Measurements from ENCODE around the gene ZSCAN1. TPM values are rescaled to one million over a fixed set of nuclear protein-coding genes. Genes with fewer than 3 reads are reported as not detected.
"Not testable (repeated sequence)": the region's sequence is repeated elsewhere in the genome, so short reads cannot be mapped to it uniquely, and the experiment has no call there.

ZSCAN1 gene
- total RNA-seq = not detected

- Mint-ChIP-seq H3K36me3 (ENCODE audit: insufficient read depth in 2 of 2) (peaks cover 22 to 29% of the 10 kb centered on the region in 2 donors), H3K4me1 (ENCODE audit: low read depth) (no peaks in the 10 kb centered on the region), H3K27me3 (ENCODE audit: low read depth) (peaks cover 9% of the 10 kb centered on the region), H3K4me3 (peak within 1 kb of the TSS; percentile 23 to 37), H3K27ac (no peak within 1 kb of the TSS), H3K9me3 (peaks cover 15 to 26% of the 10 kb centered on the region in 2 donors)
- peak; percentile 56 to 64 for DNase-seq
- peak; percentile 78 for ATAC-seq (replicated peaks in 1 of 2)
These were observed at the start of gene ZSCAN1 for GRCh38 chr19:58033741-58034476. Gene ZSCAN1 (plus strand): TSS chr19:58034025. CDS start chr19:58037837, 3,812 bp downstream.

- DNase-seq (no peak), ATAC-seq (replicated peaks in 1 of 2) (no peak)
- no peak overlapping the region for H3K27ac Mint-ChIP-seq
- H3K4me3 Mint-ChIP-seq = no peak overlapping the region
- no peaks in the 10 kb centered on the region for H3K27me3 Mint-ChIP-seq (ENCODE audit: low read depth)
- peaks cover 22 to 35% of the 10 kb centered on the region in 2 donors for H3K9me3 Mint-ChIP-seq
- H3K4me1 Mint-ChIP-seq (ENCODE audit: low read depth) = no peaks in the 10 kb centered on the region
- H3K36me3 Mint-ChIP-seq (ENCODE audit: insufficient read depth in 2 of 2) = peaks cover 51 to 72% of the 10 kb centered on the region in 2 donors
These were observed 41.0 kb upstream of the ZSCAN1 start for GRCh38 chr19:57992841-57993240.

GRCh38 chr19:58000677-58001076 lies 33.1 kb upstream of the ZSCAN1 start:
- peak overlapping the region; percentile 85 for H3K27ac Mint-ChIP-seq

GRCh38 chr19:58001895-58002369 lies 31.9 kb upstream of the ZSCAN1 start:
- peaks cover 21 to 32% of the 10 kb centered on the region in 2 donors for H3K9me3 Mint-ChIP-seq
- peaks cover 37% of the 10 kb centered on the region for H3K4me1 Mint-ChIP-seq (ENCODE audit: low read depth)
- peak overlapping the region; percentile 89 to 95 for H3K4me3 Mint-ChIP-seq
- H3K27ac Mint-ChIP-seq = peak overlapping the region; percentile 85
- ATAC-seq (replicated peaks in 1 of 2) (peak; percentile 4 to 15), DNase-seq (peak in 1 of 2 donors; percentile 16)
- no peaks in the 10 kb centered on the region for H3K27me3 Mint-ChIP-seq (ENCODE audit: low read depth)
- peaks cover 54 to 87% of the 10 kb centered on the region in 2 donors for H3K36me3 Mint-ChIP-seq (ENCODE audit: insufficient read depth in 2 of 2)

More at GRCh38 chr19:58000677-58001076, 33.1 kb upstream of the ZSCAN1 start:
- Mint-ChIP-seq H3K36me3 (ENCODE audit: insufficient read depth in 2 of 2) (peaks cover 49 to 85% of the 10 kb centered on the region in 2 donors), H3K27me3 (ENCODE audit: low read depth) (no peaks in the 10 kb centered on the region), H3K9me3 (peaks cover 19 to 30% of the 10 kb centered on the region in 2 donors), H3K4me1 (ENCODE audit: low read depth) (peaks cover 37% of the 10 kb centered on the region), H3K4me3 (peak overlapping the region; percentile 89 to 95)
- no peak for DNase-seq
- ATAC-seq (replicated peaks in 1 of 2) = no peak

DNA sequence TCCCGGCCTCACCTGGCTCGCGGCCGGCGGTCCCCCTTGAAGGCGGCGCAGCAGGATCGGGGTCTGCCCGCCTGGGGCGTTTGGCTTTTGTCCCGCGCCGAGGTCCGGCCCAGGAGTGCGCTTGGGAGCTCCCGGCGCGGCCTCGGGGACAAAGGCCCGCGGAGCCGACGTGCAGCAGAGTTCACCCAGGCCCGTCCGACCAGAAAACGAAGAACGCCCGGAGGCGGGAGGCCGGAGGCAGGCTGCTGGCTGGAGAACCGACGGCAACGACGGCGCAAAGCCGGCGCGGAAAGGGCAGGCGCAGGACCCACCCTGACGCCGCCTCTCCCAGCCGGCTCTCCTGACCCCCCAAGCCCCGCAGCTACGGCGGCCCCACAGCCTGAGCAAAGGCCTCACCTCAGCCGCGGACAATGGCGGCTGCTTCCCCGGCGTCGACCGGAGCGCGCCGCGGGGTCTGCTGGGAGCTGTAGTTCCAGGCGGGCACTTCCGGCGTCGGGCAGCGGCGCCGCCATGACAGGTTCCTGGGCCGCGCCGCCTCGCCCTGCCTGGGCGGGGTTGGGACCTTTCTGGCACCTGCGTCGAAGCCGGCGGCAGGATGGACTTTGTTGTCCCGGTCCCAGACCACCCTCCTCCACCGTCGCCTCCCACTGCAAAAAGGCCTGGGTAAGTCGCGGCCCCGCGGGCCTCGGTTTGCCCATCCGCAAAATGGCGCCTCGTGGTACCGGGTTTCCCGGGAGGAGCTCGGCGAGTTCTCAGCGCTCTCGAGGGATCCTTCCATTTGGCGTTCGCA lies 31.2 kb upstream of the ZSCAN1 start, which contains the start of gene ZNF606:
TSS of gene ZNF606 (minus strand) at position 437 of the 790 bp plus-strand sequence. CDS start 1,501 bp downstream, outside the sequence.
- Mint-ChIP-seq H3K4me1 (ENCODE audit: low read depth) (peaks cover 37% of the 10 kb centered on the region), H3K4me3 (peak within 1 kb of the TSS; percentile 89 to 95), H3K27ac (peak within 1 kb of the TSS; percentile 89), H3K9me3 (peaks cover 24 to 36% of the 10 kb centered on the region in 2 donors), H3K27me3 (ENCODE audit: low read depth) (no peaks in the 10 kb centered on the region), H3K36me3 (ENCODE audit: insufficient read depth in 2 of 2) (peaks cover 59 to 86% of the 10 kb centered on the region in 2 donors)
- peak; percentile 99 for ATAC-seq (replicated peaks in 1 of 2)
- peak; percentile 88 to 90 for DNase-seq

GRCh38 chr19:58003174-58003828 lies 30.5 kb upstream of the ZSCAN1 start:
- peak overlapping the region; percentile 89 to 95 for H3K4me3 Mint-ChIP-seq
- H3K36me3 Mint-ChIP-seq (ENCODE audit: insufficient read depth in 2 of 2) = peaks cover 61 to 84% of the 10 kb centered on the region in 2 donors
- peaks cover 24 to 39% of the 10 kb centered on the region in 2 donors for H3K9me3 Mint-ChIP-seq
- H3K27ac Mint-ChIP-seq = peak overlapping the region; percentile 89
- DNase-seq (no peak), ATAC-seq (replicated peaks in 1 of 2) (no peak)
- peaks cover 37% of the 10 kb centered on the region for H3K4me1 Mint-ChIP-seq (ENCODE audit: low read depth)
- H3K27me3 Mint-ChIP-seq (ENCODE audit: low read depth) = no peaks in the 10 kb centered on the region

- peaks cover 18 to 28% of the 10 kb centered on the region in 2 donors for H3K9me3 Mint-ChIP-seq
- no peak for ATAC-seq (replicated peaks in 1 of 2)
These were observed 26.5 kb upstream of the ZSCAN1 start for GRCh38 chr19:58007285-58007684.

DNA sequence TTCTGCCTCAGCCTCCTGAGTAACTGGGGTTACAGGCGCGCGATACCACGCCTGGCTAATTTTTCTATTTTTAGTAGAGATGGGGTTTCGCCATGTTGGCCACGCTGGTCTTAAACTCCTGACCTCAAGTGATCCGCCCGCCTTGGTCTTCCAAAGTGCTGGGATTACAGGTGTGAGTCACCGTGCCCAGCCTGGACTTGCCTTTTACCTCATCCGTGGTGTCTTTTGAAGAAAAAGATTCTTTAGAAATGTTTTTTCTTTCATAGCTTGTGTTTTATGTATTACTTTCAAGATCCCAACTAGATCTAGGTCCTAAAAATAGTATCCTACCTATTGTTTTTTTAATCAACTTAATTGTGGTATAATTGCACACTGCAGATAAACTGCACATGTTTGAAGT lies 24.9 kb upstream of the ZSCAN1 start:
- Mint-ChIP-seq H3K4me3 (peak overlapping the region; percentile 79 to 81), H3K4me1 (ENCODE audit: low read depth) (peaks cover 19% of the 10 kb centered on the region), H3K36me3 (ENCODE audit: insufficient read depth in 2 of 2) (peaks cover 43 to 67% of the 10 kb centered on the region in 2 donors), H3K9me3 (peaks cover 21 to 36% of the 10 kb centered on the region in 2 donors)
- ATAC-seq (replicated peaks in 1 of 2); DNase-seq; H3K27ac Mint-ChIP-seq; H3K27me3 Mint-ChIP-seq (ENCODE audit: low read depth): not testable (repeated sequence)

More at GRCh38 chr19:58007285-58007684, 26.5 kb upstream of the ZSCAN1 start:
- Mint-ChIP-seq H3K4me3 (peak overlapping the region in 1 of 2 donors; percentile 10), H3K36me3 (ENCODE audit: insufficient read depth in 2 of 2) (peaks cover 45 to 68% of the 10 kb centered on the region in 2 donors), H3K27ac (no peak overlapping the region), H3K27me3 (ENCODE audit: low read depth) (no peaks in the 10 kb centered on the region), H3K4me1 (ENCODE audit: low read depth) (peaks cover 29% of the 10 kb centered on the region)
- DNase-seq = no peak

DNA sequence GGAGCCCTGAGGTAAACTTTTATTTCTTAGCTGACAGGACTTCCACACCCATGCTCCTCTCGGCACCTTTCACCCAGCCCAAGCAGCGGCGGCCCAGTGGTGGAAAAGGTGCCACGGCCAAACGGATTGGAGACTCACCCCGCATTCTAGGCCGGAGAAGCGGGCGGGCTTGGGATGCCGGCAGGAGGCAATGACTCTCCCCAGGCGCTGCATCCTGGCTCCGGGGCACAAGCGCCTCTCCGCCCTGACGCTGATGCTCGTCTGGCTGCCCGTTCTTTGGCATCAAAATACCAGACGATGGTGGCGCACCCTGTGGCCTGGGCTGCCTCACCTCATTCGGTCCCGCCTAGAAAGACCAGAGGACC lies 24.5 kb upstream of the ZSCAN1 start:
- ATAC-seq (replicated peaks in 1 of 2) (no peak), DNase-seq (no peak)
- H3K27me3 Mint-ChIP-seq (ENCODE audit: low read depth) = no peaks in the 10 kb centered on the region
- H3K36me3 Mint-ChIP-seq (ENCODE audit: insufficient read depth in 2 of 2) = peaks cover 39 to 63% of the 10 kb centered on the region in 2 donors
- H3K27ac Mint-ChIP-seq = no peak overlapping the region
- peak overlapping the region; percentile 79 to 81 for H3K4me3 Mint-ChIP-seq
- H3K4me1 Mint-ChIP-seq (ENCODE audit: low read depth) = peaks cover 15% of the 10 kb centered on the region
- H3K9me3 Mint-ChIP-seq = peaks cover 21 to 33% of the 10 kb centered on the region in 2 donors

DNA sequence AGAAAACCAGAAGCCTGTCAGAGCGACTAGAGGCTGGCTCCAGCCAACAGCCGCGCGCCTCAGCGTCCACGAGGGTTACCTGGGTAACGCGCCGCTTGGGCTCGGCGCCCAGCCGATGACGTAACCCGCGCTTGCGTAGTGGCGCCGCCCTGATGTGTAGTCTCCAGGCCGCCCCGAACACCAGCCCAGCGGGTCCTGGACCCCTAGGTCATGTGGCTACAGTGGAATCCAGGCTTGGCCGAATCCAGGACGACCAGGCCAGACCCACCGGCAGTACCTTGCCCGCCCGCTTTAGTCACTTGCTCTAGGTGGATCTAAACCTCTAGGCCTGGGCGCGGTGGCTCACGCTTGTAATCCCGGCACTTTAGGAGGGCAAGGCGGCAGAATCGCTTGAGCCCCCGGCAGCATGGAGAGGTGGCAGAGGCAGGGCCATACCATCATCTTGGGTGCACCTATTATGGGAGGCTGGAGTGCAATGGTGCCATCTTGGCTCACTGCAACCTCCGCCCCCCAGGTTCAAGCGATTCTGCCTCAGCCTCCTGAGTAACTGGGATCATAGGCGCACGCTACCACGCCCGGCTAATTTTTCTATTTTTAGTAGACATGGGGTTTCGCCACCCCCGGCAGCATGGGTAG lies 24.0 kb upstream of the ZSCAN1 start:
- Mint-ChIP-seq H3K9me3 (peaks cover 18 to 30% of the 10 kb centered on the region in 2 donors), H3K4me1 (ENCODE audit: low read depth) (peaks cover 10% of the 10 kb centered on the region), H3K4me3 (peak overlapping the region; percentile 79 to 81), H3K36me3 (ENCODE audit: insufficient read depth in 2 of 2) (peaks cover 34 to 58% of the 10 kb centered on the region in 2 donors), H3K27me3 (ENCODE audit: low read depth) (no peaks in the 10 kb centered on the region), H3K27ac (no peak overlapping the region)
- peak; percentile 94 to 98 for ATAC-seq (replicated peaks in 1 of 2)
- DNase-seq = peak; percentile 71 to 81

DNA sequence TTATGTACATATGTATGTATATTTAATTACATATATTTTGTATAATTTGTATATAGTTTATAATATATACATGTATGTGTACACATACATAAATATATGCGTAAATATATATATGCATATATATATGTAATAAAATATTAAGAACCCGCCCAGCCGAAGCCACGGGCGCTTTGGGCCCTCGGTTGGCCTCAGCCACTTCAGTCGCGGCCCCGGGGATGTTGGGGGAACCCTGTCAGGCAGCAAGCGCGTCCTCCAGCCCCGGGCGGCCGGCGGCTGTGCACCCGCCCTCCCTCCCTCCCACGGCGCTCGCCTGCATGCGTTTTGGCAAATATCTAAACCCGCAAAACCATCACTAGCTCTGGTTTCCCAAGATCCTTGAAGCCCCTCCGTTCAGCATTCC lies 23.3 kb upstream of the ZSCAN1 start:
- DNase-seq (no peak), ATAC-seq (replicated peaks in 1 of 2) (no peak)
- peaks cover 9% of the 10 kb centered on the region for H3K4me1 Mint-ChIP-seq (ENCODE audit: low read depth)
- no peaks in the 10 kb centered on the region for H3K27me3 Mint-ChIP-seq (ENCODE audit: low read depth)
- peaks cover 18 to 29% of the 10 kb centered on the region in 2 donors for H3K9me3 Mint-ChIP-seq
- peak overlapping the region; percentile 79 to 81 for H3K4me3 Mint-ChIP-seq
- peaks cover 31 to 51% of the 10 kb centered on the region in 2 donors for H3K36me3 Mint-ChIP-seq (ENCODE audit: insufficient read depth in 2 of 2)
- H3K27ac Mint-ChIP-seq = peak overlapping the region; percentile 7

- peaks cover 4% of the 10 kb centered on the region for H3K4me1 Mint-ChIP-seq (ENCODE audit: low read depth)
- H3K27ac Mint-ChIP-seq = no peak overlapping the region
- DNase-seq = no peak
- no peaks in the 10 kb centered on the region for H3K27me3 Mint-ChIP-seq (ENCODE audit: low read depth)
- H3K4me3 Mint-ChIP-seq = no peak overlapping the region
- ATAC-seq (replicated peaks in 1 of 2) = no peak
- H3K9me3 Mint-ChIP-seq = peaks cover 12 to 16% of the 10 kb centered on the region in 2 donors
- peaks cover 12 to 22% of the 10 kb centered on the region in 2 donors for H3K36me3 Mint-ChIP-seq (ENCODE audit: insufficient read depth in 2 of 2)
These were observed 19.7 kb upstream of the ZSCAN1 start for GRCh38 chr19:58014141-58014540.

Data from activated T-cell treated with anti-CD3 and anti-CD28 coated beads, Interleukin-2, amount 50 U/mL, for 72 hours (primary cell).